PC-3 (cell line): Measurements from ENCODE around the gene EGFL7. TPM values are rescaled to one million over a fixed set of nuclear protein-coding genes. Genes with fewer than 3 reads are reported as not detected.

Source experiments
- ATAC-seq: fragments of 200-7000 bp; cut with Tn5 transposase; 2 replicates; pipeline ENCODE4 v1.9.1; 2020; ENCODE audit warnings: mild to moderate bottlenecking, moderate library complexity
- BruUV-seq: library from RNA; stranded (reverse); fragments of 400-500 nt; replicated peaks from 2 replicates; lab custom pipeline; 2021; lab: Mats Ljungman, UMichigan
- CTCF ChIA-PET: fragments of 300-600 bp; sonication (Branson Sonifier 250); formaldehyde crosslinking; loops from one replicate; lab custom pipeline; 2022; ENCODE audit warnings: antibody characterized with exemption; lab: Charles Lee
- POLR2A ChIA-PET: fragments of 300-600 bp; sonication (Branson Sonifier 250); formaldehyde crosslinking; loops from one replicate; lab custom pipeline; 2022; ENCODE audit warnings: antibody characterized with exemption; ENCODE audit not compliant: unreplicated experiment; lab: Charles Lee
- DNase-seq: peaks from one replicate; pipeline ENCODE4 v3.0.0-alpha.2; 2015
- H2AFZ ChIP-seq: fragments of 300-600 bp; sonication (generic); 2 replicates; pipeline ENCODE4 v1.6.0; 2016; ENCODE audit warnings: antibody characterized with exemption, low read length
- H3F3A ChIP-seq: fragments of 300-600 bp; sonication (generic); one replicate; pipeline ENCODE4 v1.6.0; 2017; ENCODE audit warnings: antibody characterized with exemption, low read length, control low read depth, mild to moderate bottlenecking; ENCODE audit not compliant: unreplicated experiment
- H3K27ac ChIP-seq: fragments of 300-600 bp; sonication (generic); 2 replicates; pipeline ENCODE4 v1.5.1; 2016; ENCODE audit warnings: mild to moderate bottlenecking, low read length
- H3K27me3 ChIP-seq: fragments of 300-600 bp; sonication (generic); 2 replicates; pipeline ENCODE4 v1.6.1; 2016; ENCODE audit warnings: low read length, mixed read lengths
- H3K36me3 ChIP-seq: fragments of 300-600 bp; sonication (generic); 2 replicates; pipeline ENCODE4 v1.6.1; 2016; ENCODE audit warnings: low read depth, mixed run types, low read length, mixed read lengths
- H3K4me1 ChIP-seq: fragments of 300-600 bp; sonication (generic); 2 replicates; pipeline ENCODE4 v1.5.1; 2016; ENCODE audit warnings: low read length; ENCODE audit not compliant: insufficient read depth
- H3K4me2 ChIP-seq: fragments of 300-600 bp; sonication (generic); 2 replicates; pipeline ENCODE4 v1.6.0; 2016; ENCODE audit warnings: low read length
- H3K4me3 ChIP-seq: fragments of 300-600 bp; sonication (generic); 2 replicates; pipeline ENCODE4 v1.5.1; 2016; ENCODE audit warnings: mild to moderate bottlenecking, low read length, mixed read lengths
- H3K79me2 ChIP-seq: fragments of 300-600 bp; sonication (generic); 2 replicates; pipeline ENCODE4 v1.6.1; 2017; ENCODE audit warnings: low read length, mixed read lengths
- H3K9ac ChIP-seq: fragments of 300-600 bp; sonication (generic); 2 replicates; pipeline ENCODE4 v1.6.0; 2016; ENCODE audit warnings: mild to moderate bottlenecking, low read length
- H3K9me2 ChIP-seq: fragments of 300-600 bp; sonication (generic); replicated peaks from 2 replicates; pipeline ENCODE4 v1.6.1; 2016; ENCODE audit warnings: mixed run types, low read length, mixed read lengths
- H3K9me3 ChIP-seq: fragments of 300-600 bp; sonication (generic); 2 replicates; pipeline ENCODE4 v1.6.1; 2016; ENCODE audit warnings: low read length, mixed read lengths
- H4K20me1 ChIP-seq: fragments of 300-600 bp; sonication (generic); 2 replicates; pipeline ENCODE4 v1.6.1; 2016; ENCODE audit warnings: low read length, mixed read lengths
- CTCF ChIP-seq: fragments of 300-600 bp; sonication (generic); conservative IDR thresholded peaks from 2 replicates; pipeline ENCODE4 v1.5.1; 2017; ENCODE audit warnings: antibody characterized with exemption, low read depth, mild to moderate bottlenecking, low read length
- EZH2 ChIP-seq: fragments of 300-600 bp; sonication (generic); IDR thresholded peaks from one replicate; pipeline ENCODE4 v1.6.1; 2017; ENCODE audit warnings: antibody characterized with exemption, mild to moderate bottlenecking, low read length; ENCODE audit not compliant: unreplicated experiment
- EZH2phosphoT487 ChIP-seq: fragments of 300-600 bp; sonication (generic); IDR thresholded peaks from 2 replicates; pipeline ENCODE4 v1.6.1; 2018; ENCODE audit warnings: mild to moderate bottlenecking, antibody characterized with exemption, low read length, borderline replicate concordance
- intact Hi-C: fragments of 100-400 bp; cut with micrococcal nuclease; formaldehyde crosslinking; loops from 2 replicates; pipeline ENCODE4 v1.9.0; 2023
- total RNA-seq: library from RNA; depleted of rRNA; stranded (reverse); fragments of >200 nt; gene quantifications from 2 replicates; pipeline ENCODE4 v1.2.3, GENCODE V29; 2014

The EGFL7 gene
- total RNA-seq, 1 experiment from 2014 or later, result 23.1 TPM

DNA sequence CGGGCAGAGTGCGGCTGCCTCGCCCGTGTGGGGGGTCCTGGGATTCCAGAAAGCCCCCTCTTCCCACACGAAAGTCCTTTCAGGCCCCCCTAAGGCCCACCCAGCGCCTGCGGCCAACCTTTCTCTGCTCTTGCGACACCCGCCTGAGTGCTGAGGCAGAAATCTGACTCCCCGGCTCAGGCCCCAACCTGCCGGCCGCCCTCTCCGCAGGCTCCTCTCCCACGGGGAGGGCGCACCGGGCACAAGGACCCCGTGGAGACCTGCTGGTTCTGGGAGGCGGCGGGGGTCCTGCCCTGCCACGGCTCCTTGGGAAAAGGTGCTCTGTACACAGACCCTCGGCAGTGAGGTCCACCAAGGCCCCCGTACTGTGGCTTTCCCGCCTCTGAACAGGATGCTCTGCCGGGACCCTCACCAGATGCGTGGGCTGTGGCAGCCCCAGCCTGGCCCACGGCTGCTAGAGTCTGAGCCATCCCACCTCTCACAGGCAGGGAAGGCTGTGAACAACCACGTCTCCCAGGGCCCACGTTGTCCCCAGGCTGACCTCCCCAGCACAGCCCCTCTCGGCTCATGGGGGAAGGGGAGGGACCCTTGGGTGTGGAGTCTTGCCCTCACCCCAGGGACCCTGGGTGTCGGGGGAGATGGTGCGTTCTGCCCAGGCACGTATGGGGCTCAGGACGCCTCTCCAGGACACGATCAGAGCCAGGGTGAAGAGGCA is 41.5 kb upstream of the EGFL7 start:
- Histone ChIP-seq H3K9ac (no peak overlapping the region), H3K27ac (no peak overlapping the region), H3K36me3 (no peaks in the 10 kb centered on the region), H3K4me2 (no peak overlapping the region), H3K9me2 (no peaks in the 10 kb centered on the region), H3K79me2 (no peaks in the 10 kb centered on the region), H2AFZ (no peak overlapping the region), H4K20me1 (no peaks in the 10 kb centered on the region), H3K4me3 (no peak overlapping the region), H3F3A (no peaks in the 10 kb centered on the region), H3K27me3 (no peaks in the 10 kb centered on the region), H3K9me3 (no peaks in the 10 kb centered on the region), H3K4me1 (no peaks in the 10 kb centered on the region)
- ChIA-PET POLR2A (no interaction called here), CTCF (no interaction called here)
- TF ChIP-seq CTCF (no peak), EZH2 (no peak), EZH2phosphoT487 (no peak)
- ATAC-seq (no peak), DNase-seq (no peak)
- intact Hi-C loops, result no loop called here
- BruUV-seq, result no TSS peak

GRCh38 chr9:136621734-136622093 is 41.0 kb upstream of the EGFL7 start:
- POLR2A ChIA-PET, result no interaction called here

More at GRCh38 chr9:136621734-136622093, 41.0 kb upstream of the EGFL7 start:
- Histone ChIP-seq H3K79me2 (no peaks in the 10 kb centered on the region), H4K20me1 (no peaks in the 10 kb centered on the region), H3K4me1 (no peaks in the 10 kb centered on the region), H3K9ac (no peak overlapping the region), H3K27me3 (no peaks in the 10 kb centered on the region), H3K4me3 (no peak overlapping the region), H3K27ac (no peak overlapping the region), H3K9me3 (no peaks in the 10 kb centered on the region), H3K4me2 (no peak overlapping the region), H2AFZ (no peak overlapping the region), H3F3A (no peaks in the 10 kb centered on the region), H3K9me2 (no peaks in the 10 kb centered on the region), H3K36me3 (no peaks in the 10 kb centered on the region)
- DNase-seq (no peak), ATAC-seq (no peak)
- TF ChIP-seq EZH2 (no peak), CTCF (no peak), EZH2phosphoT487 (no peak)
- no TSS peak for BruUV-seq
- CTCF ChIA-PET, result no interaction called here
- intact Hi-C loops, result no loop called here
